Stimulated activated CD4-positive, alpha-beta T cell treated with anti-CD3 and anti-CD28 coated beads, Interleukin-4, amount 100 ng/mL, for 4 hours (primary cell): ENCODE results near the gene SIGLEC8.
"Not testable (repeated sequence)": the region's sequence is repeated elsewhere in the genome, so short reads cannot be mapped to it uniquely, and the experiment has no call there.

Source experiments
- DNase-seq, 2 experiments: peaks; one replicate each; pipeline ENCODE4 v3.0.0-alpha.2; 2020

Gene SIGLEC8

GRCh38 chr19:51458051-51458645 lies at the start of gene SIGLEC8:
SIGLEC8 (minus strand) TSS chr19:51458454; CDS start chr19:51458387, 67 bp downstream.
- DNase-seq: no peak

DNA sequence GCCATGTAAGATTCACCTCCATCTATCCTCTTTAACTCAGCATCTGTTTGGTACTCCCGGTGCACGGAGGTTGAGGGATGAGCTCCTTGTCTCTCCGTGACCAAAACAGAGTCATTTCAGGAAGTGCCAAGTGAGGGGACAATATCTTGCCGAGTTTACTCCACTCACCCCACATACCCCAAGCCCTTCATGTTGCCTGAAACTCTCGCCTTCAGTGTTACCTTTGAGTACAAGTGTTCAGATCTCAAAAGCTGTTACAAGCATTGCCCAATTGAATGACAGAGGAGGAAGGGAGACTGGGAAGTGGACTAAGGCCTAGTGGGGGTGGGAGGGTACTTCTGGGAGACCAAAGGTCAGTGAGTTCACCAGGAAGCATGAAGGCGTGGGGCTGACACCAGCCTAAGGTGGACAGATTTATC lies 49.4 kb upstream of the SIGLEC8 start:
- DNase-seq: no peak

- DNase-seq: no peak
Measured at GRCh38 chr19:51507192-51507591, 48.9 kb upstream of the SIGLEC8 start.

DNA sequence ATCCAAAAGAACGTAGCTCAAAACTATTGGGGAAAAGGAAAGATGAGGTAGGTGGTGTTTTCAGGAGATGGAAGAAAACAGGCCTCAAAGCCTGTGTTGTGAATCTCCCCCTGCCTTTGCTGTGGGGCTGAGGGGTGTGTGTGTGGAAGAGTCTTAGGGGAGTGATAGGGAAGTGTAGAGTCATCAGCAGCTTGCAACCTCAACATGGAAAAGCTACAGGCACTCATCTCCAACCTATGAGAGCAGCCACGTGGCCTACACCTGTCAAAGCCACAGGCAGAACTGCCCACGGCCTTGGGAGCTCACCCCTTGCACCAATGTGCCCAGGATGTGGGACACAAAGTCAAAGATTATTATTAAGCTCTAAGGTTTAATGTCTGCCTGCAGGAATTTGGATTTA lies 47.6 kb upstream of the SIGLEC8 start:
- no peak for DNase-seq

- no peak for DNase-seq
Measured at GRCh38 chr19:51503896-51504295, 45.6 kb upstream of the SIGLEC8 start.

DNA sequence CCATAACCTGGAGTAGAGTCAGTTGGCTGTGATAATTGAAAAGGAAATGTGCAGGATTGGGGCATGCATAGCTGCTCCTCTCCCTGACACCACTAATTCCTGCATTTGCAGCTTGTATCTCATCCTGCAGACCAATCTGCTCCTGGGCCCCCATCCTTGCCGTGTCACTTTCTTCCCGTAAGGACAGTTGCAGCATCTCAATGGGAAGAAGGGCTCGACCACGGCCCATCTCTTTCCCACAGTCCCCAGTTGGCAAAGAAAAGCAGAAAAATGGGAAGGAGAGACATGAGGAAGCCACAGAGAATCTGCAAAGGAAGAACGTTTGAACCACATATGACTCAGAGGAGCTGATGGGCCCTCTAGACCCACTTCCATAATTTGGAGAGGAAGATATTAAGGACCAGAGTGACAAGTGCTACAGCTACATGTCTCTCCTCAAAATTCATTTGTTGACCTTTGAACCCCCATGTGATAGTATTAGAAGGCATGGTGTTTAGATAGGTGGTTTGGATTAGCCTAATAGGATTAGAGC lies 45.1 kb upstream of the SIGLEC8 start:
- no peak for DNase-seq

DNA sequence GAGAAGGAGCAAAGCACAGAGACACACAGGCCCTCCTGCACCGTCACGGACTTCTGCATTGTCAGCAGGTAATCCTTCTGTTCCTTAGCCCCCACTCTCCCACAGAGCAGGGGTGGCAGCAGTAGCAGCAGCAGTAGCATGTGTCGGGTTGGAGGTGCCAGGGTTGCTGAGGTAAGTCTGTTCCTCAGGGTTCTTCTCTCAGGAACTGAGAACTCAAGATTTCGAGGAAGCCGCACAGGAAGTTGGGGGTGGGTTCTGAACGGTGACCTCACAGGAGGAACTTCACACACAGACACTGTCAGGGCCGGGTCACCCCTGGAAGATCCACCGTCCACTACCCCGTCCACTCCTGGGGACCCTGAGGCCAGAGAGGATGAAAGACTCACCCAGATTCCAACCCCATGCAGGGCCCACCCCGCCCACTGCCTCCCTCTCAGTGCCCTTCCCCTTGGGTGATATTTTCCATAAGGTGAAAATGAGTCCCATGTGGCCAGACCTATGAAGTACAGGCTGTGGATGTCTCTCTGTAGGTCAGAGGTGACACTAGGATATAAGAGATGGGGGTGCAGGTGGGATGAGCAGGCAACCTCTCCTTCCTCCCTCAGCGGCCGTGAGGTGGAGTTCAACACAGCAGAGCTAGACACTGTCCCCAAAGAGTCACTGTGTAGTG lies 43.5 kb upstream of the SIGLEC8 start, which contains the start of gene SIGLEC12:
Gene SIGLEC12 (minus strand): TSS at position 207 of the 670 bp plus-strand sequence. CDS start 67 bp downstream, at position 140.
- DNase-seq: peak in 1 of 2 experiments; percentile 22

- DNase-seq: not testable (repeated sequence)
Measured at GRCh38 chr19:51500931-51501330, 42.7 kb upstream of the SIGLEC8 start.

DNA sequence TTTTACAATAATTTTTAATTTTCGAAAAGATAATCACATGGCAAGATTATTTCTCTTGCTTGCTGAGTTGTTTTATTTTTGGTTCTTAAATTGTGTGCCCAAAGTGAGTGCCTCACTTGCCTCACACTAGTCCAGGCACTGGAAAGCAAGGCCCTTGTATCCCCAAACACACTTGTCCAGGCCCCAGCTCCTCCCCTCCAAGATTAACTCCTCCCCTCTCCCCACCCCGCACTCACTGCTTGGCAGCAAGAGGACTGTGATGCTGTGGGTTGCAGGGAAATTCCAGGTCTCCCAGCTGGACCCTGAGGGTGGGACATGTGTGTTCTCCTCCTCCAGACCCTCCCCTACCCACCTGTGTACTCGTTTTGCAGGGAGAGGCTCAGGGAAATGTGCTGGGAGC lies 39.4 kb upstream of the SIGLEC8 start:
- no peak for DNase-seq

GRCh38 chr19:51493776-51494175 lies 35.5 kb upstream of the SIGLEC8 start:
- DNase-seq: no peak

DNA sequence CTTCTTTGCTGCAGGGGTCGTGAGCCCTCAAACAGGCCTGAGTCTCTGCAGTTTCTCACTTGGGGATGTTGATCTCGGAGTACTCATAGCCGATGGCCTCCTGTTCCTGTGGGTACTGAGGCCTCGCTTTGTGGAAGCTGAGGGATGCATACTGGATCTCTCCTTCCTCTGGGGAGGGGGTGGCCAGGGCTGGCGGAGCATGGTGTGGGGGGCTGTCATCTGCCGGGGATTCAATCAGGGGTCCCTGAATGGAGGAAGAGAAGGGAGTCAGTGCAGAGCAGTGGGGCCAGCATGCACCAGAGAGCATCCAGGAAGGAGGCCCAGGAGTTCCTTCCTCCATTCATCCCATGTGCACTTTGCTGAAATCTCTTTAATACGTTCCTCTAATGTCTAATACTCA lies 33.3 kb upstream of the SIGLEC8 start:
- no peak for DNase-seq

- DNase-seq: no peak
Measured at GRCh38 chr19:51490676-51491075, 32.4 kb upstream of the SIGLEC8 start.

DNA sequence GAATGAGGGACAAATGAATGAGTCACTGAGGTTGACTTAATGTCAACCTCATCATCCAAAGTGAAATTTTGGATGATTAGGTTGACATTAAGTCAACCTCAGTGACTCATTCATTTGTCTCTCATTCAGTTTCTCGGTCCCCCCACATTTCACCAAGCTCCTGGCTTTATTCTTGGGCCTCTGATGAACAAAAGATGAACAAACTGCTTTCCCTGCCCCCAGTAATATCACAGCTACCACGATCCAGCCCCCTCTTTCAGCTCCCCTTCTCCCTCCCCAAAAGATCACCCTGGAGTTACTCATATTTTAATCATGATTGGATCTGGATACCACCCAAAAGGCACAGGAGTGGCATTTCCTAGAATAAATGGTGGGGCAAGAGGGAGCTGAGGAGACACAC lies 30.9 kb upstream of the SIGLEC8 start:
- DNase-seq: peak in 1 of 2 experiments; percentile 44

DNA sequence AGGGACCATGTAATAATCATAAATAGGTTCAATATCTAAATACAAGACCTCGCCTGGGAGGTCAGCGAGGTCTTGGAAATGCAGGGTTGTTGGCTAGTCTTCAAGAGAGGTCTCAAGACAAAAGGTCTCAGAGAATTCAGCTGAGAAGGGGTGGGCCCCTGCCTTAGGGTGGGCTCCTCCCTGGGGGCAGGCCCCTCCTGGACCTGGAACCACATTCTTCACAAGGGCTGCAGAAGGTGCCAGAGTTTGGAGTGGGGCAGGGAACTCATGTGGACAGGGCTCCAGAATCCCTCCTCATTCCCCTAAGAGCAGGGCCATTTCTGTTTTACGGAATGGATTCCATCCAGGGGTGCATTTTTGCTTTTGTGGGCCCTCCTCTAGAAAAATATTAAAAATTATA lies 30.2 kb upstream of the SIGLEC8 start:
- DNase-seq: no peak

DNA sequence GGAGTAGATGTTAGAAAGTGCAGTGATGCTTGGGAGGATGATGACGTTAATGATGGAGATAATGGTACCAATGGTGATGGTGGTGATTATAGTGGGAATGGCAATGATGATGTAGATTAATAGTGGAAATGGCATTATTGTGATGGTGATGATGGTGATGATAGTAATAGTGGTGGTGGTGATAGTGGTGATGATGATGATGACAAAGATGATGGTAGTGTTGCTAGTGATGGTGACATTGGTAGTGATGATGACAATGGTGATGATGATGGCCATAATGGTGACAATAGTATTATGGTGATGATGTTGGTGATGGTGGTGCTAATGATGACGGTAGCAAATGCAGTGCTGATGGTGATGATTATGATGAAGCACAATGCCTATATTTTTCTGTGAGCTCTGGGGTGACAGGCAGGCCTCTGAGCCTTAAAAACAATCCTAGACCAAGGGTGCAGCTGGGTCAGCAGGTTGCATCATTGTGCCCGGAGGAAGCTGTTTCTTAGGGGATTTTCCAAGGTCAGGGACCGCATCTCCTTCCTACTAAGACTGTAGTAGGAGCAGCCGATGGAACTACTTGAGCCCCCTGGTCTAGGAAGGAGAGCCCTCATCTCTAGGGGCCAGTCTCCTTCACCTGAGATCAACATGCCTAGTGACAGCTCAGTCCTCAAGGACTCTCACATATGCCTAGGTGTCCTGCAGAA lies 27.9 kb upstream of the SIGLEC8 start:
- DNase-seq: no peak

DNA sequence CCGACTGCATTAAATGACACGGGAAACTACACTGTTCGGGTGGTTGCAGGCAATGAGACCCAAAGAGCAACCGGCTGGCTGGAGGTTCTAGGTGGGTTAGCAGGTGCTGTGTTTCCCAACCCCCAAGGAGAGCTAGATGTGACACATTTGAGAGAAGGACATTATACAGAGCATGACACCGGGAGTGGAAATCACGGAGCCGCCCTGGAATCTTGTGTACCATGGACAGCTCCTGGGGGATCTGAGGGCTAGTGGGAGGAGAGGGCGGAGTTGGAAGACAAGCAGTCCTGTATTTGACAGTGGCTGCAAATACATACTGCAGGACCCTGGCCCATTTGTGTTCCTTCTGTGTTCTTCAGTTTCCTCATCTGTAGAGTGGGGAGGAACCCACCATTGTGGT lies 22.3 kb upstream of the SIGLEC8 start:
- no peak for DNase-seq

DNA sequence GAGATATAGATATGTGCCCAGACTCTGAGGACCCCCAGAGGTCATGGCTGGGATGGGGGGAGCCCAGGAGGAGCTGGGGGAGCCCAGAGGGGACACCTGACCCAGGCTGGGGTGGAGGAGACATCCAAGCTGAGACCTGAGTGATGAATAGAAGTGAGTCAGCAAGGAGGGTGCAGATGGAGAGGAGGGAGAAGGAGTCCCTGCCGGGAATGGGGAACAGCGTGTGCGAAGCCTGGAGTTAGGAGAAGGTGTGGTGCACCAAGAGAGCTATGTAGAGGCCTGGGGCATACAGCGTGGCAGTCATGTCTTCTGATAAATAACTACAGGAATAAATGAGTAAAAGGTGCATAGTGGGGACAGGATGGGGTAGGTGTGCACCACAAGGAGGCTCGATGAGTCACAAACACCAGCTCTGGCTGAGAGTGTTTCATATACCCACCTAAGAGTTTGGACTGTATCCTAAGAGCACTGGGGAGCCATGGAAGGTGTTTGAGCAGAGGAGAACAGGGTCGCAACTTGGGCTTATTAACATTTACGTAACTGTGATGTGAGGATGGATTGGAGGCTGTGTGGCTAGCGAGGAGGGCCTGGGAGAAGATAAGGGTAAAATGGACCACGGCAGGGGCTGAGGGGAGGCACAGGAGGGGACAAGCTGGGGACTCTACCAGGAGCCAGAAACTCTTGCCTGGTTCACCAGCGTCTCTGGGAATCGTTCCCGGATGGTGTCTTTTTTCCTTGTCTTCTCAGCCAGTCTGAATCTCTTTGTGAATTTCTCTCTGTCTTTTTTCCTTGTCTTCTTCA lies 21.5 kb upstream of the SIGLEC8 start:
- peak in 1 of 2 experiments; percentile 61 for DNase-seq

DNA sequence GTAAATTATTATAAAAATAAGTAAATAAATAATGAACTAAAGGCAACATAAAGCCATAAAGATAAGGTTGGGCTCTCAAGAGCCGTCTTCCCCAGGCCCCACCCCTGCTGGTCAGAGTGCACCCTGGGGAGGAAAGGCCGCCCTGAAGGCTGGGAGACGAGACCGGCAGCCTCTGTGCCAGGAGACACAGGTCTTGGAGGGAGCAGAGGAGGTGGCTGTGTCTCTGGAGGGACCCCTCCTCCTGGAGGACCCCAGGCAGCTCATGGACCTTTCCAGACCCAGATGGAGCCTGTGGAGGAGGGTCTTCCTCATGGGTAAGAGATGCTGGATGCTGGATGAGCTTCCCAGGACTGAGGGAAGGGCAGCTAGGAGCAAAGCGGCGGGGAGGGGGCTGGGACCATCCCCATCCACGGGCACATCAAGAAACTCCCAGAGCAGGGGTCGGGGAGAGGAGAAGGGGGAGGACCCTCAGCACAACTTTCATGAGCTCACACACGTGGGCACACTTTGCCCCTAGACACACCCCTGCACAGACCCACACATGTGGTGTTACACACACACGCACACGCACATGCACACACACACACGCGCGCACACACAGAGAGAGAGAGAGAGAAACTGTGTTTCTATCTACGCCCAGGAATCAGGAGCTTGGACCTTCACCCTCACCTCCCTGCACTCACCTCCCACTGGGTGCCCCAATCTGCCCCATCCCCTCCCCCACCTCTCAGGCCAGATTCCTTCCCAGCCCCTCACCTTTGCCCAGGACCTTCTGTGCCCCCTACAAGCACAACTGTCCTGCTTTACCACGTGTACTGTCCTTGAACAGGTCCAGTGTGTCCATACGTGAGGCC lies 20.4 kb upstream of the SIGLEC8 start, which contains the start of gene CEACAM18:
Gene CEACAM18 (plus strand): TSS at position 159 of the 854 bp plus-strand sequence.
- no peak for DNase-seq

- no peak for DNase-seq
Measured at GRCh38 chr19:51477344-51477743, 19.1 kb upstream of the SIGLEC8 start.

- DNase-seq: no peak
Measured at GRCh38 chr19:51476164-51476563, 17.9 kb upstream of the SIGLEC8 start.

GRCh38 chr19:51473009-51473707 lies 14.9 kb upstream of the SIGLEC8 start:
- DNase-seq: peak; percentile 78 to 86
